OCI-M2 (cell line): Measurements from ENCODE around the gene GLRX2.

ENCODE experiments used
- DNase-seq: peaks from one replicate; lab custom pipeline; 2025; ENCODE audit not compliant: unreplicated experiment; lab: John Stamatoyannopoulos, UW

The GLRX2 gene

DNA sequence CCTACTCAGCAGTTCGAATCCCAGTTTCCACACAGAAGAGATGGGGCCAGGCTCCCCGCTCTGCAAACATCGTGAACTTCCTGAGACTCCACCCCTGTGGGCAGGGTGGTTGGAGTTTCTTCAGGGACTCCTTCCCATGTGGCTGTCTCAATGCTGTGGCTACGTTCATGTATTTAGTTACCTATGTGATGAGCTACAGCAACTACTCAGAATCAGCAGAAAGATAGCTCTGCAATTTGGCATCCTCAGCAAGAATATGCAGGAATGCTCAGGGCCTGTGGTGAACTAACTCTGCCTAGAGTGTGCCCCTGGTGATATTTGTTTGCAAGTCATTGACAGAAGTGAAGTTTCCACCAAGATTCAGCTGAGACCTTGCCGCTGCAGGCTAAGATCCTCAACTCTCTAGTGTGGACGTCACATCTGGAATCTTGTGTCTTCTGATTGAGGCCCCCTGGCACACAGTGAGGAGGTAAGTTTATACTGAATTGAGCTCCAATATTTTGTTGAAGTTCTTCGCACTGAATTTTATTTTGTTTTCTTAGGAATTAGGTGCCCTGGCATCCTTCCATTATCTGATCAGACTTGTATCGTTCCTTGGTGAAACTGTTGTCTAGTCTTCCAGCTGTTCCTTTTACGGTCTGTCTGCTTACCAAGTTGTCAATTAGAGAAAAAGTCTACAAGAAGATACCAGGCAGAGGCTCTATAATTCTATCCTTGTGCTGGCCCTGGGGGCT lies 8.2 kb upstream of the GLRX2 start:
- DNase-seq, result no peak

DNA sequence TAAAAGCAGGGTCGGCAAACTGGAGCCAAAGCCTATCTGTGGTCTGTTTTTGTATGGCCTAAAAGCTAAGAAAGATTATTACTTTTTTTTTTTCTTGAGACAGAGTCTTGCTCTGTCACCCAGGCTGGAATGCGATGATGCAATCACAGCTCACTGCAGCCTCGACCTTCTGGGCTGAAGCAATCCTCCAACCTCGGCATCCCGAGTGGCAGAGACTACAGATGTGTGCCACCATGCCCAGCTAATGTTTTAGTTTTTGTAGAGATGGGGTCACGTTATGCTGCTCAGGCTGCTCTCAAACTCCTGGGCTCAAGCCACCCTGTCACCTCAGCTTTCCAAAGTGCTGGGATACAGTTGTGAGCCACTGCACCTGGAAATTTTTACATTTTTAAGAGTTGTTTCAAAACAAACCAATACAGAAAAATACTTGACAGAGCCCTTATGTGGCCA lies 6.5 kb upstream of the GLRX2 start:
- no peak for DNase-seq

DNA sequence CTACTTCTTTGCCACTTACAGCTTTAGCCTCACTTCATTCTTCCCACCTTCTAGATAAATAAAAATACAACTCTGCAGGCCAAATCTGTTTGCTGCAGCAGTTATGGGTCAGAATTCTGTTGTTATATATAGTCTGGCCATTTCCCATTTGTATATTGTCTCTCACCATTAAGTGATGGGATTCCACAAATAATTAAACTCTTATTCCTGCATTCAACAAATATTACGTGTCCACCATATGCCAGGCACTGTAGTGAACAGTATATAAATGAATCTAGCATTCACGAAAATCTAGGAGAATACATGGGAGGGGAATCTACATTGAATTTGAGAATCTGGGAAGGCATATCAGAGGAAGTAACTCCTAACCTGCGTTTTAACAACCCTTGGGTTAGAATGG lies 5.7 kb upstream of the GLRX2 start:
- no peak for DNase-seq

DNA sequence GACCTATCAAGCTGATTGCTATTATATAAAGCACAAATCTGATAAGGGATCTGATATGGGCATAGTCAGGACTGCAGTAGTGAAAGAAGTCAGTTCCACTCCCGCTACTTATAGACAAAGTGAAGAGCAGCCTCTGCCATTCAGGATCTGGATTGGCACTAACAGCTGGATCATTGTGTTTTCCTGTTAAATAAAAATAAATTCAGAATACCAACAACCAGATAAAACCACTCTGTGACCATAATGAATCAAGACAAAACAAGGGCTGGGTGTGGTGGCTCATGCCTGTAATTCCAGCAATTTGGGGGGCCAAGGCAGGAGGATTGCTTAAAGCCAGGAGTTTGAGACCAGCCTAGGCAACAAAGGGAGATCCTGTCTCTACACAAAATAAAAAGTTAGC lies 5.0 kb upstream of the GLRX2 start:
- DNase-seq, result no peak

- DNase-seq, result no peak
These were observed 4.4 kb upstream of the GLRX2 start for GRCh38 chr1:193109619-193110018.

- no peak for DNase-seq
These were observed 3.3 kb upstream of the GLRX2 start for GRCh38 chr1:193108471-193108870.

DNA sequence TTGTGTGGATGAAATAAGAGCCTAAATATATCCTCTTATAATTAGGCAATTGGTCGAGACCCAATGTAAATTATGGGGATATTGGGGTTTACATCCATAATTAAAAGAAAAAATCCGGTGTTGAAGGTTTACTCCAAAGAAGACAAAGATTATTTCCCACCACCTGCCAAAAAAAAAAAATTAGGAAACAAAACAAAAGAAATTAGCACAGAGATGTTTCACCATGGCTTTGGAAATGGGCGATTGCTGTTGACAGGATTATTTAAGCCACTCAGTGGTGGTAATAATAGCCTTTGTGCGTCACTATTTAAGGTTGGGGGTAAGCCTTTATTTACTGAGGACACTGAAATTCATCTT lies 585 bp upstream of the GLRX2 start:
- DNase-seq, result no peak

GRCh38 chr1:193104502-193104906 lies 710 bp downstream of the GLRX2 start:
- DNase-seq, result no peak

GRCh38 chr1:193103759-193104501 lies 1.3 kb downstream of the GLRX2 start:
- no peak for DNase-seq

- no peak for DNase-seq
These were observed 2.6 kb downstream of the GLRX2 start for GRCh38 chr1:193102662-193103061.

DNA sequence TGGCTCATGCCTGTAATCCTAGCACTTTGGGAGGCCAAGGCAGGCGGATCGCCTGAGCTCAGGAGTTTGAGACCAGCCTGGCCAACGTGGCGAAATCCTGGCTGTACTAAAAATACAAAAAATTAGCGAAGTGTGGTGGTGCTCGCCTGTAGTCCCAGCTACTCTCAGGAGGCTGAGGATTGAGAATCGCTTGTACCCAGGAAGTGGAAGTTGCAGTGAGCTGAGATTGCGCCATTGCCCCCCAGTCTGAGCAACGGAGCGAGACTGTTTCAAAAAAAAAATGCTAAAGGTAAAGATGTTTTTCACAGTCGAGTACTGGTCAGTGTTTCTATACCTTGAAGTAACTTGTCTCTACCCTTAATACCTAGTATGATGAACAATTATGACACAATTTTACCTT lies 11.1 kb downstream of the GLRX2 start:
- no peak for DNase-seq

DNA sequence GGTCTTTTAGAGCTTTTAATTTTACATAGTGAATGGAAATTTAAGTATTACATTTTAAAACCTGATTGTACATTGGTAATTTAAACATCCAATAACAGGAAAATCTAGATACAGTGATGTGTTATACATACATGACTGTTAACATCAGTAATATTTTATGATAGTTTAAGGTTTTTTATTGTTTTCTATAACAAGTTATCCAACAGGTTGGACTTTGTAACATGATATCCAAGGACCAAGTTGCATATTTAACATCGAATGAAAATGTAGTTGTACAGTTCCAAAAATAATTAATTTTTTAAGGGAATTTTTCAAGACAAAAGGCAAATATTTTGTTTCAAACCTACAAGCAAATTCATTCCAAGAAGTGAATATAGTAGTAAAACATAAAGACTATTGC lies 14.3 kb downstream of the GLRX2 start:
- no peak for DNase-seq

DNA sequence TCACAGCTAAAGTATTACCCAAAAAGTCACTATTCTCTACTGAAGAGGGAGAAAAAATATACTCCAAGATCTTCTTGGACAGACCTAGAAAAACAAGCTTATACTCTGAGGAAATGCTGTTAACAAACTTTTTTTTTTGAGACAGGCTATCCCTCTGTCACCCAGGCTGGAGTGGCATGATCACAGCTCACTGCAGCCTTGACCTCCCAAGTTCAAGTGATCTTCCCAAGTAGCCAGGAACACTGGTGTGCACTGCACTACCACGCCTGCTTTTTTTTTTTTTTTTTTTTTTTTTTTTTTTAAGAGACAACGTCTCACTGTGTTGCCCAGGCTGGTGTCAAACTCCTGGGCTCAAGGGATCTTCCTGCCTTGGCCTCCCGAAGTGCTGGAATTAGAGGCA lies 17.3 kb downstream of the GLRX2 start:
- DNase-seq, result no peak

DNA sequence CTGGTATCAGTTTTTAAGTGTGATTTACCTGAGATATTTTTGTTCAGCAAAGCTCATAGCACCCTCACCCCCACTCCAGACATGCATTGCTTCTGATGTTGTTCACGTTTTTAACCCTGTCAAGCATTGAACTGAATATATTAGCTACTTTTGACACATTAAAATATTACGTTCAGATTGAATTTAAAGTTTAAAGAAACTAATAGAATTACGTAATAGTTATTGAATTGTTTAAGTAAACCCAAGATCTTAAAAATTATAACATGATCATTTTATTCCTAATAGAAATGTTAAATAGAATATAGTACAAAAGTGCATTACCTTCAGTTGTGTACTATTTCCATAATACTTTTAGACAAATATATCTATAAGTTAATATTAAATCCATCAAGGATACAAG lies 18.9 kb downstream of the GLRX2 start:
- no peak for DNase-seq

DNA sequence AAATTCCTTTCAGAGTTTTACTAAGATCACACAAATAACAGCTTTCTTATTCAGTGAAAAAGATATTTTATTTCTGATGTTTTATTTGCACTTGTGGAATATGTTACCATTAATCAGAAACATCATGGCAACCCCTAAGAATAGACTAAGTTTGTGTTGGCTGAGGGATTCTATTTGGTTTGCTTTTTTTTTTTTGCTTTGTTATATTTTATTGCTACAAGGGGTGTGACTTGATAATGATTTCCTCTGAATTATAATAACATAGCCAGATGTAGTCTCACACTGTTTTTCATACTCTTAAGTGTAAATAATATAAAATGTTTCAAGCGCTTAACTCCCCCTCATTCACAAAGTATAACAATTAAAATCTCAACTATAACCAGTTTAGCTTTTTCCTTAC lies 20.0 kb downstream of the GLRX2 start:
- DNase-seq, result no peak

GRCh38 chr1:193083365-193084088 lies 21.7 kb downstream of the GLRX2 start:
- DNase-seq, result no peak

- no peak for DNase-seq
These were observed 26.0 kb downstream of the GLRX2 start for GRCh38 chr1:193079187-193079586.

- DNase-seq, result no peak
These were observed 27.2 kb downstream of the GLRX2 start for GRCh38 chr1:193077991-193078390.

DNA sequence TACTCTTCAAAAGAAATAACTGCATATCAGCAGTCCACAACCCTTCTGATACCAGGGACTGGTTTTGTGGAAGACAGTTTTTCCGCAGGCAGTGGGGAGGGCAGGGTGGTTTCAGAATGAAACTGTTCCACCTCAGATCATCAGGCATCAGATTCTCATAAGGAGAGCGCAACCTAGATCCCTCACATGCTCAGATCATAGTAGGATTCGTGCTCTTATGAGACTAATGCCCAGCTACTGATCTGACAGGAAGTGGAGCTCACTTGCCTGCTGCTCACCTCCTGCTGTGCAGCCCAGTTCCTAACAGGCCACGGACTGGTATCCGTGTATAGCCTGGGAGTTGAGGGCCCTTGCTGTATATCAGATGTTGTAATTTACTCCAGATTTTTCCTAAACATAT lies 34.3 kb downstream of the GLRX2 start:
- no peak for DNase-seq

GRCh38 chr1:193070386-193070753 lies 34.8 kb downstream of the GLRX2 start:
- DNase-seq, result no peak

- no peak for DNase-seq
These were observed 35.3 kb downstream of the GLRX2 start for GRCh38 chr1:193069748-193070385.

GRCh38 chr1:193068013-193068412 lies 37.2 kb downstream of the GLRX2 start:
- DNase-seq, result peak; percentile 65
